ENCODE results near the gene TUBGCP2.
A peak's percentile ranks its signal among the peaks of the same experiment; 100 is the strongest.

TUBGCP2 gene

GRCh38 chr10:133335246-133336117 is 26.8 kb upstream of the TUBGCP2 start:
- TF ChIP-seq CTCF (IDR thresholded peaks at IDR 0.05; ENCODE audit: insufficient read depth, low read depth, low read length, missing control alignments): no peak
- H3K4me3 ChIP-seq (ENCODE audit: low read depth, low read length): no peak overlapping the region; the same call in 1 of the 2 replicates
- DNase-seq (ENCODE audit: low read depth): peak; percentile 64

- H3K4me3 ChIP-seq (ENCODE audit: low read depth, low read length): no peak overlapping the region
- no peak for DNase-seq (ENCODE audit: low read depth)
- TF ChIP-seq CTCF (IDR thresholded peaks at IDR 0.05; ENCODE audit: insufficient read depth, low read depth, low read length, missing control alignments): no peak
Measured at GRCh38 chr10:133334503-133335245, 26.0 kb upstream of the TUBGCP2 start.

GRCh38 chr10:133332936-133333699 is 24.4 kb upstream of the TUBGCP2 start:
- H3K4me3 ChIP-seq (ENCODE audit: low read depth, low read length): no peak overlapping the region
- DNase-seq (ENCODE audit: low read depth): no peak
- TF ChIP-seq CTCF (IDR thresholded peaks at IDR 0.05; ENCODE audit: insufficient read depth, low read depth, low read length, missing control alignments): no peak

GRCh38 chr10:133329491-133330202 is 21.0 kb upstream of the TUBGCP2 start:
- no peak overlapping the region for H3K4me3 ChIP-seq (ENCODE audit: low read depth, low read length)
- peak; percentile 86 for DNase-seq (ENCODE audit: low read depth)
- TF ChIP-seq CTCF (IDR thresholded peaks at IDR 0.05; ENCODE audit: insufficient read depth, low read depth, low read length, missing control alignments): peak; percentile 87

- H3K4me3 ChIP-seq (ENCODE audit: low read depth, low read length): no peak overlapping the region
- DNase-seq (ENCODE audit: low read depth): no peak
- TF ChIP-seq CTCF (IDR thresholded peaks at IDR 0.05; ENCODE audit: insufficient read depth, low read depth, low read length, missing control alignments): no peak
Measured at GRCh38 chr10:133328358-133329343, 20.0 kb upstream of the TUBGCP2 start.
